ENCODE measurements around the gene CALML5.

The CALML5 gene

DNA sequence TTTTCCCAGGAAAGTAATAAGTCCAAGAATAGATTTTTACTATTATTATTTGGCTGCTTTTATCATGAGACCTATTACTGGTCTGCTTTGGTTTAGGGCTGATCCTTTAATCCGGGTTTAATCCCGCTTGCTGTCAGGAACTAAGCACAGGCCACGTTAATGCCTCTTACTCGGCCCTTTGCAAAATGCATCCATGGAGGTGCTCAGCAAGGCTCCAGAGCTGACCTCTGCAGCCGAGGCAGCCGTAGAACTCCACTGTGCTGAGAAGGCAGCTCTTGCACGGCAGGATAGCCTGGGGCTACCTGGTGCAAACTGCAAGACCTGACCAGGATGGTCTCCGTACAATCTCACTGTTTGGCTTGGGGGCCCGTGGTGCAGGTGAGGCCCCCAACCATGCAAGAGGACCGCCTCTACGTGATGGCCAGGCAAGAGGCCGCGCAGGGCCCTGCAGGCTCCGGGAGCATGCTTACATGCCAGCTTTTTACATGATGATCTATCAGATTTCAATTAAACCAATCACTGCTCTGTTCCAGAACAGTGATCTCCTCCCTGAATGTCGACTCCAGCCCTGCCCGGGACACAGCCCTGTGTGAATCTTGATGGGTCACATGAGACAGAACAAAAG lies 15.0 kb upstream of the CALML5 start:
- DNase-seq = no peak

- peak; percentile 11 for DNase-seq
Observed at GRCh38 chr10:5512881-5513612, 13.7 kb upstream of the CALML5 start.

DNA sequence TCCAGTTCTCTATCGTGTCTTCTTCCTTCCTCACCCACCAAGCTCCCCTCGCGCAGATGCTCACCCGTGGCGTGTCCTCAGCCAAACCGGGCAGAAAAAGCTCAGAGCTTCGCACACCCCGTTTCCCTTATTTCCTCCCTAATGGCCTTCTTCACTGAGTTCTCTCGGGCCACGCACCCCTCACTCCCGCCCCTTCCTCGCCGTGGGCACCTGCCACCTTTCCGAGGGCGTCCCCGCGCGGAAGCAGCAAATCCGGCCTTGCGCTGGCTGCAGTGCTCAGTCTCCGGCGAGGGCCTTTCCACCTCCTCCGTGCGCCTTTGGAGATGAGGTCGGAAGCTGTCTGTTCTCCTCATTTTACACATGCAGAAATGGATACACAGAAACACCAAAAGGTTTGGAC lies 13.0 kb upstream of the CALML5 start:
- no peak for DNase-seq

- no peak for DNase-seq
Observed at GRCh38 chr10:5511885-5512280, 12.5 kb upstream of the CALML5 start.

GRCh38 chr10:5511231-5511884 lies 12.0 kb upstream of the CALML5 start:
- no peak for DNase-seq

DNA sequence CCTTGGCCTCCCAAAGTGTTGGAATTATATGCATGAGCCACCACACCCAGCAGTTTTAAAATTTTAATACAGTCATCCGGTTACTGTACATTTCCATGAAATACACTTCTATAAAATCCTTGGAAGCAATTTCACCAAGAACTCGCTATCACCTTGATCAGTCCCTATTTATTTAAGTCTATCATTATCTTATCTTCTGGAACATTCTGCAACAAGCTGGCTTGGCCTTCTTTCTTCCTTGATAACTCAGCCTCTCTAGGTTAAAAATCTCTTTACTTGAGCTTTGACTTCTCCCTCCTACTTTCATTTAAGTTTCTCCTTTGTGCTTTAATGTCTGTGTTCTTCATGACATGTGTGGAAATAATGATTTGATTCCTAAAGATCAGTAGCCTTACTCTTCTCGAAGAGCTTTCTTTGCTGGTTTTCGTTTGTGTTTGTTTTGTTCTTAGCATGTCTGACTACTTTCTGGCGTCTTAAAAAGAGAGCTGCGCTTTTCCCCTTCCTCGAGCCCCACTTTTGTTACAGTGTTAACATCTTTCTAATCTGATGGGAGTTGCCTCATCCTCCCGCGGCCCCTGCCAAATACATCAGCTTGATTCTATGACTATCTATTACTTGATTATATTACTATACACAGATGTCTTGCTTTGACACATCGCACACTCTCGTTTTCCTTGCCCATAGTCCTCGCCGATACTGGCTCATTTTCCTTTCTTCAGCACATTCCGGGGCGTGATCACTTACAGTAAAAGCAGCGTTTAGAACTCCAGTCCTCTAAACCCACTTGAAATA lies 11.1 kb upstream of the CALML5 start:
- no peak for DNase-seq

- no peak for DNase-seq
Observed at GRCh38 chr10:5509691-5510090, 10.3 kb upstream of the CALML5 start.

DNA sequence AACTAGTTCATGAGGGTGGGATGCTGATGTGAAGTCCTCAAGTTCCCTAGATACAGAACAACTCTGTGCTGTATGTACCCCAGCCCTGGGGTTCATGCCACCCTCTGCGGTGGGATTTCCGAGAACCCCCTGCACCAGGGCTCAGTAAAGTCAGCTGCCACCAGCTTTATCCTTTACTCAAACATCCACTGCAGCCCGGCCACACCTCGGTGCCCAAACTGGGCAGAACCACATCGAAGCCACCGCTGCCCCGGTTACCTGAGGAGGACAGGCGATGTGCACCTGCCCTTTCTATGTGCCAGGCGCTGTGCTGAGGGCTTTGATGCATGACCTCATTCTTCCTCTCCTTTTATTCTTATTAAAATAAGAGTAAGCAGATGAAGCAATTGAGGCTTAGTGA lies 9.9 kb upstream of the CALML5 start:
- DNase-seq = no peak

- DNase-seq = no peak
Observed at GRCh38 chr10:5508786-5509185, 9.4 kb upstream of the CALML5 start.

GRCh38 chr10:5508161-5508604 lies 8.8 kb upstream of the CALML5 start:
- no peak for DNase-seq

- no peak for DNase-seq
Observed at GRCh38 chr10:5507649-5508131, 8.3 kb upstream of the CALML5 start.

DNA sequence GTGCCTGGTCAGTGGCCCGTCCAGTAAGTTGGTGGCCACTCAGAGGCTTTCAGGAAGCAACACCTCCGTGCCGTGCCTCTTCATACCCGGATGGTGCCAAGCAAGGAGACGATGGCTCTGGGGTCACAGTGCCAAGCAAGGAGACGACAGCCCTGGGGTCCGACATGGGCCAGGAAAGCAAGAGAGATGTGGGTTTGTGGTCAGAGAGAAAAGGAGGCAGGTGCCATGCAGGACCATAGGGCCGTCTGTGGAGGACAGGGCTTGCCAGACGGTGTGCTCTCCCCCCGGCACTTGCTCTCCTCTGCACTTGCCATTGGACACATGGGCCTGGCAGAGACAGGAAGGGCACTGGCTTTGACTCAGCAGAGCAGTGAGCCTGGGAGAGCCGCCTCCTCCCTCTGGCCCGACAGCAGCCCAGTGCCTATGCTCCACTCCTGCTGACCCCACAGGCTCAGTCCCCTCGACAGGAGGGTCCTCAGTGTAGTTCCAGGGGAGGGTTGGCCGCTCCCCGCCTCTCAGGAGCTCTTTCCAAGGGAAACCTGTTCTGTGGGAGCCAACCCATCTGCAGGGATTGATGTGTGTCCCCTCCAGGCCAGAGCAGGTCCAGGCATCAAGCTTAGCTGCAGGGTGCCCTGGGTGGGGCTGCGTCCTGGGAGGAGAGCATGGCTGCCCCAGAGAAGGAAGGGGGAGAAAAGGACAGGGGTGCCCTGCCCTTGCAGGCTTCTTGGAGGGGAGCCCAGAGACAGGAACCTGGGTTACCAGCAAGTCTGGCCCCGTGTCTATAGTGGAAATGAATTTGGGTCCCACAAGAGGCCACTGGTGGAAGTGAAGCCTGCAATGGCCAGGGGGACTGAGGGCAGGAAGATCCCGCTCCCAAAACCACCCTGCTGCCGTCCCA lies 7.6 kb upstream of the CALML5 start:
- no peak for DNase-seq

GRCh38 chr10:5506246-5506645 lies 6.9 kb upstream of the CALML5 start:
- no peak for DNase-seq

GRCh38 chr10:5504146-5505072 lies 5.0 kb upstream of the CALML5 start:
- DNase-seq = no peak

DNA sequence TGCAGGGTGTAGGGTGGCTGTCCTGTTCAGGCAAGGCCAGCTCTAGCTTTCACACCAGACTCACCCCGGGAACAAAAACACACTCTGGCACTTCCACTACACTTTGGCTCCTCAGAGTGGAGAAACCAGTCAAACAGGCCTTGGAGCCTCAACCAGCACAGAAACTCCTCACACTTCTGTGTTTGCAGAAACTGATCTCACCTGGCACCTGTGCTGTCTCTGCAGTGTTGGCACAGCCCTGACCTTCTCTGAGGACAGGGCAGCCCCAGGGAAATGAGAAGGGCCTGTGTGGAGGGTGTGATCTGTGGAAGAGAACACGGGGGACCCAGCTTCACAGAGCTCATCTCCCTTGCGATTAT lies 4.1 kb upstream of the CALML5 start:
- DNase-seq = no peak

DNA sequence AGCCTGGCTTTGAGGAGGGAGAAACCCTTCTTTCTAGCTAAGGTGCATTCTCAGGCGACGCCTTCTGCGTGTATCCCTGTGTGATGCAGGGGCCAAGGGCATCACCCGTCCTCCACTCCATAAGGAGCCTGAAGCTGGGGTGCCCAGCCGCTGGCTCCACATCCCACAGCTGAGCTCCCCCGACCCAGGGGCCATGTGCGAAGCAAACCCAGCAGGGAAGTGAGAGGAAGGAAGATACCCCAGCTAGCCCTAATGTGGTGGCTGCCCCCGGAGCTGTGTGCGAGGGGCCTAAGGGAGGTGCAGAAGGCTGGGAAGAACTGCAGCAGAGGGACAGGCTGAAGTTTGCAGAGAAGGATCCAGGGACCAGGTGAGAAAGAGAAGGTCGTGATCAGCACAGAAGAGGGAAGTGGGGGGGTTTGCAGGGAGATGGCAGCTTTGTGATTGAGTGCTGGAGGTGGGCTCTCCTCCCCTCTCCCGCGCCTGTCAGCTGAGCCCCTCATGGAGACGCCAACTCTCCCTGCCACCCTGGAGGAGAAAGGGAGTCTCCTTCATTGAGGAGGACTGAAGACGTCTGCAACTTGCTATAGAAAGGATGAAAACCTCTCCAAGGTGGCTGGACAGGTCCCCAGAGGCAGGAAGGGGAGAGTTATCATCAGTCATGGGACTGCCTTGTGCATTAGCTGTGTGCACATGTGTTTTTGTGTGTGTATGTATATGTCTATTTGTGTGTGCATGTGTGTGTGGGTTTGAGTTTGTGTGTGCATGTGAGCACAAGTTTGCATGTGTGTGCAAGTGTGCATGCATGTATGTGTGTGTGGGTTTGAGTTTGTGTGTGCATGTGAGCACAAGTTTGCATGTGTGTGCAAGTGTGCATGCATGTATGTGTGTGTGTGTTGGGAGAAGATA lies 3.5 kb upstream of the CALML5 start:
- no peak for DNase-seq

DNA sequence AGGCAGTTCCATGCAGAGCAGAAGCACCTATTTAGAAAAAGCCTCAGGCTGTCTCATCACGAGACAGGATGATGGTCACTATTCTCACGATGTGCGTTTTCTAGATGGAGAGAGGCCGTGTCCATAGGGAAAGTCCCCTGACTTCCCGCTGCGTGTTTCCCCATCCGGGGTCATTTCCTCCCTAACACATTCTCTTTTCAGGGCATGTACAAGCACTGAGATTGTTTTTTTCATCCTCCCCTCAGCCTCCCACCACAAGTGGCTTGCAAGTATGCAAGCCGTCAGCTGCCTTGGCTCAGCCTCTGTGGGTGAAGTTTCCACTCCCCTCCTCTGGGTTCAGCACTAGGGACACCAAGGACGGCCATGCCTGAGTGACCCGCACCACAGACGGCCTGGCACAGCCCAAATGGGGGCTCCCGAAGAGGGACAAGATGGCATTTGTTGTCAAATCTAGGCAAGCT lies 2.7 kb upstream of the CALML5 start:
- DNase-seq = no peak

DNA sequence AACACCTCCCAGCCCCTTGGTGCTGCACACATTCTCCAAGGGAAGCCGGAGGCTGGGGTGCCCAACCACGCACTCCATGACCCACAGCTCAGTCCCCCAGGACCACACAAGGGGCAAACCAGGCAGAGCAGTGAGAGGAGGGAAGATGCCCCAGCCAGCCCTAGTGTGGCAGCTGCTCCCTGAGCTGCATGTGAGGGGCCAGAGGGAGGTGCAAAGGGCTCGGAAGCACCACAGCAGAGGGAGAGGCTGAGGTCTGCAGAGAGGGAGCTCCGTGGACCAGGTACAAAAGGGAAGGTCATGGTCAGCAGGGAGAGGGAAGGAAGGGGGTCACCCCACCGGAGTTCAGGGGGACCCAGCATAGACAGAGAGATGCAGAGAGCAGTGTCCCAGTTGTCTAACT lies 1.5 kb upstream of the CALML5 start:
- DNase-seq = no peak

GRCh38 chr10:5500162-5500670 lies 846 bp upstream of the CALML5 start:
- DNase-seq = no peak

Measured in CD4-positive, alpha-beta T cell treated with Interleukin-17A for 4 hours (primary cell).